HepG2 (cell line): Measurements from ENCODE around the gene C19orf18. TPM values are rescaled to one million over a fixed set of nuclear protein-coding genes. Genes with fewer than 3 reads are reported as not detected.

Experiments used
- FOSL2 ChIP-seq: sonication (generic); formaldehyde crosslinking; IDR thresholded peaks from 2 replicates; pipeline ENCODE4 v1.4.0; 2020; ENCODE audit warnings: missing genetic modification reagents
- HCFC1 ChIP-seq: fragments of 150-350 bp; IDR thresholded peaks from 2 replicates; pipeline ENCODE4 v1.6.1; 2014; ENCODE audit warnings: low read depth, low read length
- ISL2 ChIP-seq: sonication (generic); formaldehyde crosslinking; IDR thresholded peaks from 2 replicates; pipeline ENCODE4 v1.5.0; 2020; ENCODE audit warnings: missing genetic modification reagents
- KDM2A ChIP-seq: sonication (generic); formaldehyde crosslinking; IDR thresholded peaks from 2 replicates; pipeline ENCODE4 v1.4.0; 2020; ENCODE audit warnings: low read depth, missing genetic modification reagents, borderline replicate concordance
- KDM5B ChIP-seq: sonication (generic); formaldehyde crosslinking; IDR thresholded peaks from 2 replicates; pipeline ENCODE4 v1.4.0; 2020; ENCODE audit warnings: missing genetic modification reagents, mild to moderate bottlenecking, borderline replicate concordance
- MXI1 ChIP-seq: IDR thresholded peaks from 3 replicates; pipeline ENCODE4 v1.6.1; 2012; ENCODE audit warnings: low read depth, low read length, inconsistent platforms, borderline replicate concordance
- MYC ChIP-seq: sonication (generic); formaldehyde crosslinking; IDR thresholded peaks from 2 replicates; pipeline ENCODE4 v1.9.0; 2021; ENCODE audit warnings: missing genetic modification reagents, borderline replicate concordance
- POLR2G ChIP-seq: fragments of 200-400 bp; formaldehyde crosslinking; IDR thresholded peaks from 2 replicates; pipeline ENCODE4 v1.6.1; 2018; ENCODE audit warnings: mild to moderate bottlenecking, low read depth, low read length, moderate library complexity
- SP5 ChIP-seq: IDR thresholded peaks from 2 replicates; pipeline ENCODE4 v1.6.1; 2016; ENCODE audit warnings: low read depth, borderline replicate concordance
- THAP11 ChIP-seq: IDR thresholded peaks from 2 replicates; pipeline ENCODE4 v1.6.1; 2016; ENCODE audit warnings: missing biosample characterization, missing genetic modification reagents
- YEATS2 ChIP-seq: sonication (generic); formaldehyde crosslinking; IDR thresholded peaks from 2 replicates; pipeline ENCODE4 v1.4.0; 2020; ENCODE audit warnings: missing genetic modification reagents, borderline replicate concordance
- ZNF136 ChIP-seq: sonication (generic); formaldehyde crosslinking; IDR thresholded peaks from 2 replicates; pipeline ENCODE4 v1.8.1; 2022; ENCODE audit warnings: low read depth, mild to moderate bottlenecking, moderate library complexity, missing genetic modification reagents
- ZNF296 ChIP-seq: sonication (generic); formaldehyde crosslinking; conservative IDR thresholded peaks from 2 replicates; pipeline ENCODE4 v1.5.0; 2020; ENCODE audit warnings: mild to moderate bottlenecking, missing genetic modification reagents
- ZNF709 ChIP-seq: sonication (generic); formaldehyde crosslinking; IDR thresholded peaks from 2 replicates; pipeline ENCODE4 v1.5.0; 2020; ENCODE audit warnings: mild to moderate bottlenecking, missing genetic modification reagents
- polyA plus RNA-seq, 8 experiments: library from polyadenylated mRNA; depleted of rRNA in 3 of 8; stranded (reverse) in 7 of 8; unstranded in 1 of 8; fragments of >200 nt; fragmentation: Illumina TruSeq in 4 of 8; extraction: Trizol in 4 of 8; gene quantifications; 2 replicates each; pipeline versions ENCODE4 v1.2.1 to v1.2.3, GENCODE V29; 2011 to 2016; ENCODE audit warnings: low read depth in 4 of 8, missing spikeins in 1 of 8, mixed read lengths in 1 of 8; ENCODE audit not compliant: insufficient read depth in 1 of 8
- total RNA-seq, 5 experiments: library from RNA; depleted of rRNA; stranded (reverse); fragments of >200 nt; fragmentation: Illumina TruSeq; extraction: Trizol; gene quantifications; 2 replicates each; pipeline ENCODE4 v1.2.3, GENCODE V29; 2016; ENCODE audit warnings: low read depth in 1 of 5
- TF ChIP-seq, protein P1 (sequence below): sonication (generic); formaldehyde crosslinking; IDR thresholded peaks from 2 replicates; pipeline ENCODE4 v1.8.0; 2023; ENCODE audit warnings: mild to moderate bottlenecking, missing genetic modification reagents

Gene C19orf18
- total and polyA plus RNA-seq, 2 of the 13 experiments (the other 11 are each of a cell fraction or from before 2014, with no cell fraction given), result 0.38 to 0.55 TPM

DNA sequence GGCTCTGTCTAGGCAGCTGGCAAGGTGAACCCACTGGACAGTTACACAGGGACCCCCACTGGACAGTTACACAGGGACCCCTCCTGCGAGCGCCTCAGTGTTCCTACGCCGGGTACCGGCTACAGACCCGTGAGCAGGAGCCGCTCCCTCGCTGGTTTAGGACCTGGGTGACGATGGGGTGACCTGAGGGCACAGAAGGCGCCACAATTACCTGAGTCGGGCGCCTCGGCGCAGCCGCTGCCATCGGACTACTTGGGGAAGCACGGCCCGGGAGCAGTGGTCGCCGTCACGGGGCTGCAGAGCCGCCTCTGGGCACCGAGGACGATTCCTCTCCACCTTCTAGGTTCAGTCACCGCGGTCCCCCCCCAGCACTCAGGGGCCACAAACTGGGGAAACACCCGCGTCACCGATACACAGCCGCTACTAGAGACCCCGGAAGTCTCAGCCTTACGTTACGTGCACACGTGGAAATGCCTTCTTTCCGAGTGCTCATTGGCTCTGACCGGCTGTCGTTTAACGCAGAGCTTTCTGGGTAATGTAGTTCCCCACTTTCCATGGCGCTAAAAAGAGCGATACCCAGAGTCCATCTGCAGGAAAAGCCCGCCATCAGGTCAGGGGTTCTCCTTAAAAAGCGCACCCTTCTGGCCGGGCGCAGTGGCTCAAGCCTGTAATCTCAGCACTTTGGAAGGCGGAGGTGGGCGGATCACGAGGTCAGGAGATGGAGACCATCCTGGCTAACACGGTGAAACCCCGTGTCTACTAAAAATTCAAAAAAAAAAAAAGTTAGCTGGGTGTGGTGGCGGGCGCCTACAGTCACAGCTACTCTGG, 58.0 kb downstream of the C19orf18 start, which contains the start of gene ZNF417 (continued):
- TF ChIP-seq ZNF136 (CRISPR knock-in tag) (0 out of 2 replicates have a peak, but pooled peaks have one; percentile 26), SP5 (CRISPR knock-in tag) (peak; percentile 35; the same call in 1 of the 2 replicates), MYC (peak; percentile 51), ZNF296 (CRISPR knock-in tag) (0 out of 2 replicates have a peak, but pooled peaks have one; percentile 26), KDM2A (CRISPR knock-in tag) (peak; percentile 58), KDM5B (peak; percentile 29; the same call in 1 of the 2 replicates), POLR2G (peak; percentile 76), THAP11 (CRISPR knock-in tag) (peak; percentile 98), ISL2 (peak; percentile 49; the same call in 1 of the 2 replicates), FOSL2 (CRISPR knock-in tag) (peak; percentile 45; the same call in 1 of the 2 replicates), ZNF709 (CRISPR knock-in tag) (peak; percentile 53; the same call in 1 of the 2 replicates), YEATS2 (CRISPR knock-in tag) (peak; percentile 92), HCFC1 (peak; percentile 89), MXI1 (peak; percentile 70; the same call in 1 of the 3 replicates)
- TF ChIP-seq, protein P1, sequence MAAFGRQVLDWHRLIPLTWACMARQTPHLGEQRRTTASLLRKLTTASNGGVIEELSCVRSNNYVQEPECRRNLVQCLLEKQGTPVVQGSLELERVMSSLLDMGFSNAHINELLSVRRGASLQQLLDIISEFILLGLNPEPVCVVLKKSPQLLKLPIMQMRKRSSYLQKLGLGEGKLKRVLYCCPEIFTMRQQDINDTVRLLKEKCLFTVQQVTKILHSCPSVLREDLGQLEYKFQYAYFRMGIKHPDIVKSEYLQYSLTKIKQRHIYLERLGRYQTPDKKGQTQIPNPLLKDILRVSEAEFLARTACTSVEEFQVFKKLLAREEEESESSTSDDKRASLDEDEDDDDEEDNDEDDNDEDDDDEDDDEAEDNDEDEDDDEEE (CRISPR knock-in tag), result 0 out of 2 replicates have a peak, but pooled peaks have one; percentile 23
